Activated naive CD8-positive, alpha-beta T cell treated with anti-CD3 and anti-CD28 coated beads for 36 hours (primary cell): ENCODE measurements around the gene CREG2. TPM values are rescaled to one million over a fixed set of nuclear protein-coding genes. Genes with fewer than 3 reads are reported as not detected.

Experiments used
- DNase-seq: peaks from one replicate; pipeline ENCODE4 v3.0.0; 2021
- H3K27ac Mint-ChIP-seq: one replicate; pipeline ENCODE4 v1.8.0; 2022; ENCODE audit warnings: mild to moderate bottlenecking, moderate library complexity, mixed read lengths
- H3K27me3 Mint-ChIP-seq: one replicate; pipeline ENCODE4 v1.8.0; 2022; ENCODE audit warnings: mild to moderate bottlenecking, mixed read lengths
- H3K36me3 Mint-ChIP-seq: one replicate; pipeline ENCODE4 v1.8.0; 2021; ENCODE audit warnings: mild to moderate bottlenecking, mixed read lengths
- H3K4me1 Mint-ChIP-seq: one replicate; pipeline ENCODE4 v1.8.0; 2021; ENCODE audit warnings: mixed read lengths
- H3K4me3 Mint-ChIP-seq: one replicate; pipeline ENCODE4 v1.8.0; 2022; ENCODE audit warnings: mild to moderate bottlenecking, moderate library complexity, mixed read lengths
- H3K9me3 Mint-ChIP-seq: one replicate; pipeline ENCODE4 v1.8.0; 2022; ENCODE audit warnings: mixed read lengths
- total RNA-seq, 2 experiments: library from RNA; stranded (reverse); gene quantifications; one replicate each; pipeline ENCODE4 v1.2.3, GENCODE V29; 2021

CREG2 gene
- total RNA-seq = not detected

GRCh38 chr2:101387151-101387834 is at the start of gene CREG2:
TSS of gene CREG2 (minus strand) at chr2:101387503. CDS start at chr2:101387457, 46 bp downstream.
- Mint-ChIP-seq H3K4me3 (peak within 1 kb of the TSS; percentile 50), H3K4me1 (peaks cover 7% of the 10 kb centered on the region), H3K27ac (no peak within 1 kb of the TSS), H3K27me3 (peaks cover 60% of the 10 kb centered on the region), H3K36me3 (peaks cover 2% of the 10 kb centered on the region), H3K9me3 (no peaks in the 10 kb centered on the region)
- peak; percentile 73 for DNase-seq

- Mint-ChIP-seq H3K9me3 (no peaks in the 10 kb centered on the region), H3K4me3 (no peak overlapping the region), H3K27me3 (no peaks in the 10 kb centered on the region), H3K27ac (no peak overlapping the region), H3K36me3 (no peaks in the 10 kb centered on the region), H3K4me1 (no peaks in the 10 kb centered on the region)
- DNase-seq = no peak
Observed at GRCh38 chr2:101435001-101435862, 47.9 kb upstream of the CREG2 start.

GRCh38 chr2:101433465-101433864 is 46.2 kb upstream of the CREG2 start:
- Mint-ChIP-seq H3K4me3 (no peak overlapping the region), H3K9me3 (no peaks in the 10 kb centered on the region), H3K36me3 (no peaks in the 10 kb centered on the region), H3K27me3 (no peaks in the 10 kb centered on the region), H3K4me1 (no peaks in the 10 kb centered on the region), H3K27ac (no peak overlapping the region)
- DNase-seq = no peak

GRCh38 chr2:101432411-101433181 is 45.3 kb upstream of the CREG2 start:
- no peaks in the 10 kb centered on the region for H3K36me3 Mint-ChIP-seq
- H3K27ac Mint-ChIP-seq = no peak overlapping the region
- H3K9me3 Mint-ChIP-seq = no peaks in the 10 kb centered on the region
- H3K4me3 Mint-ChIP-seq = no peak overlapping the region
- H3K27me3 Mint-ChIP-seq = no peaks in the 10 kb centered on the region
- H3K4me1 Mint-ChIP-seq = no peaks in the 10 kb centered on the region
- no peak for DNase-seq

- no peaks in the 10 kb centered on the region for H3K36me3 Mint-ChIP-seq
- H3K27me3 Mint-ChIP-seq = no peaks in the 10 kb centered on the region
- H3K4me3 Mint-ChIP-seq = no peak overlapping the region
- H3K27ac Mint-ChIP-seq = no peak overlapping the region
- no peaks in the 10 kb centered on the region for H3K4me1 Mint-ChIP-seq
- DNase-seq = no peak
- H3K9me3 Mint-ChIP-seq = no peaks in the 10 kb centered on the region
Observed at GRCh38 chr2:101431486-101431885, 44.2 kb upstream of the CREG2 start.

- no peaks in the 10 kb centered on the region for H3K9me3 Mint-ChIP-seq
- H3K4me3 Mint-ChIP-seq = no peak overlapping the region
- no peak overlapping the region for H3K27ac Mint-ChIP-seq
- H3K27me3 Mint-ChIP-seq = no peaks in the 10 kb centered on the region
- DNase-seq = no peak
- H3K36me3 Mint-ChIP-seq = no peaks in the 10 kb centered on the region
- H3K4me1 Mint-ChIP-seq = no peaks in the 10 kb centered on the region
Observed at GRCh38 chr2:101430156-101430555, 42.9 kb upstream of the CREG2 start.

- Mint-ChIP-seq H3K4me3 (no peak overlapping the region), H3K9me3 (no peaks in the 10 kb centered on the region), H3K4me1 (no peaks in the 10 kb centered on the region), H3K27ac (no peak overlapping the region), H3K36me3 (no peaks in the 10 kb centered on the region), H3K27me3 (no peaks in the 10 kb centered on the region)
- no peak for DNase-seq
Observed at GRCh38 chr2:101429453-101429852, 42.1 kb upstream of the CREG2 start.

GRCh38 chr2:101428422-101429176 is 41.3 kb upstream of the CREG2 start:
- Mint-ChIP-seq H3K9me3 (peaks cover 2% of the 10 kb centered on the region), H3K27me3 (no peaks in the 10 kb centered on the region), H3K36me3 (no peaks in the 10 kb centered on the region), H3K4me3 (no peak overlapping the region), H3K4me1 (no peaks in the 10 kb centered on the region), H3K27ac (no peak overlapping the region)
- no peak for DNase-seq

- Mint-ChIP-seq H3K4me3 (no peak overlapping the region), H3K27ac (no peak overlapping the region), H3K27me3 (no peaks in the 10 kb centered on the region), H3K9me3 (peaks cover 2% of the 10 kb centered on the region), H3K4me1 (no peaks in the 10 kb centered on the region), H3K36me3 (no peaks in the 10 kb centered on the region)
- no peak for DNase-seq
Observed at GRCh38 chr2:101427743-101428142, 40.4 kb upstream of the CREG2 start.

GRCh38 chr2:101427240-101427639 is 39.9 kb upstream of the CREG2 start:
- Mint-ChIP-seq H3K9me3 (peaks cover 2% of the 10 kb centered on the region), H3K27ac (no peak overlapping the region), H3K4me3 (no peak overlapping the region), H3K4me1 (no peaks in the 10 kb centered on the region), H3K27me3 (no peaks in the 10 kb centered on the region), H3K36me3 (no peaks in the 10 kb centered on the region)
- no peak for DNase-seq

GRCh38 chr2:101426822-101427221 is 39.5 kb upstream of the CREG2 start:
- H3K27me3 Mint-ChIP-seq = no peaks in the 10 kb centered on the region
- DNase-seq = no peak

GRCh38 chr2:101420623-101421022 is 33.3 kb upstream of the CREG2 start:
- Mint-ChIP-seq H3K27ac (no peak overlapping the region), H3K9me3 (peaks cover 2% of the 10 kb centered on the region), H3K27me3 (no peaks in the 10 kb centered on the region), H3K4me1 (peaks cover 2% of the 10 kb centered on the region), H3K4me3 (no peak overlapping the region), H3K36me3 (no peaks in the 10 kb centered on the region)
- no peak for DNase-seq

More at GRCh38 chr2:101426822-101427221, 39.5 kb upstream of the CREG2 start:
- Mint-ChIP-seq H3K4me3 (no peak overlapping the region), H3K9me3 (peaks cover 2% of the 10 kb centered on the region), H3K4me1 (peaks cover under 1% of the 10 kb centered on the region), H3K36me3 (no peaks in the 10 kb centered on the region), H3K27ac (no peak overlapping the region)

- peaks cover 2% of the 10 kb centered on the region for H3K4me1 Mint-ChIP-seq
- no peak overlapping the region for H3K4me3 Mint-ChIP-seq
- no peaks in the 10 kb centered on the region for H3K27me3 Mint-ChIP-seq
- peak; percentile 12 for DNase-seq
- no peaks in the 10 kb centered on the region for H3K36me3 Mint-ChIP-seq
- H3K9me3 Mint-ChIP-seq = peaks cover 2% of the 10 kb centered on the region
- no peak overlapping the region for H3K27ac Mint-ChIP-seq
Observed at GRCh38 chr2:101419096-101419663, 31.9 kb upstream of the CREG2 start.

- H3K27ac Mint-ChIP-seq = no peak overlapping the region
- H3K9me3 Mint-ChIP-seq = no peaks in the 10 kb centered on the region
- peaks cover 2% of the 10 kb centered on the region for H3K4me1 Mint-ChIP-seq
- H3K4me3 Mint-ChIP-seq = no peak overlapping the region
- no peak for DNase-seq
- no peaks in the 10 kb centered on the region for H3K27me3 Mint-ChIP-seq
- H3K36me3 Mint-ChIP-seq = no peaks in the 10 kb centered on the region
Observed at GRCh38 chr2:101418460-101419095, 31.3 kb upstream of the CREG2 start.
